ENCODE measurements around the gene KIRREL1.
A peak's percentile ranks its signal among the peaks of the same experiment; 100 is the strongest.

Gene KIRREL1

GRCh38 chr1:157975228-157975950 is 18.1 kb upstream of the KIRREL1 start:
- no peaks in the 10 kb centered on the region for H3K36me3 ChIP-seq (ENCODE audit: insufficient read depth, insufficient read length, low read length)
- no peak for DNase-seq (ENCODE audit: low read depth, low spot score)
- peaks cover 13% of the 10 kb centered on the region for H3K4me1 ChIP-seq (ENCODE audit: insufficient read depth, insufficient read length)
- TF ChIP-seq SUZ12 (IDR thresholded peaks at IDR 0.05; ENCODE audit: extremely low read depth, insufficient read depth, insufficient read length) (no peak), ZNF274 (IDR thresholded peaks at IDR 0.05; ENCODE audit: low read depth, low read length) (no peak), YY1 (IDR thresholded peaks at IDR 0.05; ENCODE audit: insufficient read depth, insufficient read length) (no peak)
- peaks cover 44% of the 10 kb centered on the region for H3K9me3 ChIP-seq (ENCODE audit: insufficient read depth, low read length)
- no peak overlapping the region for H3K4me3 ChIP-seq (ENCODE audit: insufficient read length, low read depth)
- H3K27me3 ChIP-seq (ENCODE audit: insufficient read depth, insufficient read length), result no peaks in the 10 kb centered on the region
- H3K9ac ChIP-seq (ENCODE audit: insufficient read length, low read depth), result no peak overlapping the region

GRCh38 chr1:157976888-157977287 is 16.6 kb upstream of the KIRREL1 start:
- Histone ChIP-seq H3K4me3 (ENCODE audit: insufficient read length, low read depth) (no peak overlapping the region), H3K9me3 (ENCODE audit: insufficient read depth, low read length) (peaks cover 29% of the 10 kb centered on the region), H3K9ac (ENCODE audit: insufficient read length, low read depth) (no peak overlapping the region), H3K4me1 (ENCODE audit: insufficient read depth, insufficient read length) (peaks cover 13% of the 10 kb centered on the region), H3K36me3 (ENCODE audit: insufficient read depth, insufficient read length, low read length) (no peaks in the 10 kb centered on the region), H3K27me3 (ENCODE audit: insufficient read depth, insufficient read length) (no peaks in the 10 kb centered on the region)
- TF ChIP-seq YY1 (IDR thresholded peaks at IDR 0.05; ENCODE audit: insufficient read depth, insufficient read length) (no peak), SUZ12 (IDR thresholded peaks at IDR 0.05; ENCODE audit: extremely low read depth, insufficient read depth, insufficient read length) (no peak), ZNF274 (IDR thresholded peaks at IDR 0.05; ENCODE audit: low read depth, low read length) (no peak)
- no peak for DNase-seq (ENCODE audit: low read depth, low spot score)

- TF ChIP-seq SUZ12 (IDR thresholded peaks at IDR 0.05; ENCODE audit: extremely low read depth, insufficient read depth, insufficient read length), result no peak
- no peak for TF ChIP-seq ZNF274 (IDR thresholded peaks at IDR 0.05; ENCODE audit: low read depth, low read length)
- TF ChIP-seq YY1 (IDR thresholded peaks at IDR 0.05; ENCODE audit: insufficient read depth, insufficient read length), result no peak
- Histone ChIP-seq H3K4me1 (ENCODE audit: insufficient read depth, insufficient read length) (peaks cover 16% of the 10 kb centered on the region), H3K36me3 (ENCODE audit: insufficient read depth, insufficient read length, low read length) (no peaks in the 10 kb centered on the region), H3K27me3 (ENCODE audit: insufficient read depth, insufficient read length) (no peaks in the 10 kb centered on the region), H3K9me3 (ENCODE audit: insufficient read depth, low read length) (peaks cover 10% of the 10 kb centered on the region; the same call in 1 of the 2 replicates), H3K4me3 (ENCODE audit: insufficient read length, low read depth) (no peak overlapping the region), H3K9ac (ENCODE audit: insufficient read length, low read depth) (no peak overlapping the region)
- DNase-seq (ENCODE audit: low read depth, low spot score), result no peak
Observed at GRCh38 chr1:157978586-157979403, 14.7 kb upstream of the KIRREL1 start.

- Histone ChIP-seq H3K27me3 (ENCODE audit: insufficient read depth, insufficient read length) (no peaks in the 10 kb centered on the region), H3K9ac (ENCODE audit: insufficient read length, low read depth) (no peak overlapping the region)
Observed at GRCh38 chr1:157982136-157982535, 11.3 kb upstream of the KIRREL1 start.

GRCh38 chr1:157983787-157984186 is 9.7 kb upstream of the KIRREL1 start:
- H3K9ac ChIP-seq (ENCODE audit: insufficient read length, low read depth), result no peak overlapping the region
- DNase-seq (ENCODE audit: low read depth, low spot score), result no peak
- peaks cover 13% of the 10 kb centered on the region for H3K4me1 ChIP-seq (ENCODE audit: insufficient read depth, insufficient read length)
- no peaks in the 10 kb centered on the region for H3K36me3 ChIP-seq (ENCODE audit: insufficient read depth, insufficient read length, low read length)
- TF ChIP-seq YY1 (IDR thresholded peaks at IDR 0.05; ENCODE audit: insufficient read depth, insufficient read length) (no peak), ZNF274 (IDR thresholded peaks at IDR 0.05; ENCODE audit: low read depth, low read length) (no peak), SUZ12 (IDR thresholded peaks at IDR 0.05; ENCODE audit: extremely low read depth, insufficient read depth, insufficient read length) (no peak)
- H3K9me3 ChIP-seq (ENCODE audit: insufficient read depth, low read length), result no peaks in the 10 kb centered on the region
- no peak overlapping the region for H3K4me3 ChIP-seq (ENCODE audit: insufficient read length, low read depth)
- no peaks in the 10 kb centered on the region for H3K27me3 ChIP-seq (ENCODE audit: insufficient read depth, insufficient read length)

More at GRCh38 chr1:157982136-157982535, 11.3 kb upstream of the KIRREL1 start:
- Histone ChIP-seq H3K9me3 (ENCODE audit: insufficient read depth, low read length) (no peaks in the 10 kb centered on the region), H3K36me3 (ENCODE audit: insufficient read depth, insufficient read length, low read length) (no peaks in the 10 kb centered on the region), H3K4me1 (ENCODE audit: insufficient read depth, insufficient read length) (peaks cover 21% of the 10 kb centered on the region), H3K4me3 (ENCODE audit: insufficient read length, low read depth) (no peak overlapping the region)
- DNase-seq (ENCODE audit: low read depth, low spot score), result no peak
- TF ChIP-seq ZNF274 (IDR thresholded peaks at IDR 0.05; ENCODE audit: low read depth, low read length), result no peak
- TF ChIP-seq SUZ12 (IDR thresholded peaks at IDR 0.05; ENCODE audit: extremely low read depth, insufficient read depth, insufficient read length), result no peak
- no peak for TF ChIP-seq YY1 (IDR thresholded peaks at IDR 0.05; ENCODE audit: insufficient read depth, insufficient read length)

GRCh38 chr1:157984469-157984868 is 9.0 kb upstream of the KIRREL1 start:
- no peak for TF ChIP-seq ZNF274 (IDR thresholded peaks at IDR 0.05; ENCODE audit: low read depth, low read length)
- no peak for TF ChIP-seq SUZ12 (IDR thresholded peaks at IDR 0.05; ENCODE audit: extremely low read depth, insufficient read depth, insufficient read length)
- TF ChIP-seq YY1 (IDR thresholded peaks at IDR 0.05; ENCODE audit: insufficient read depth, insufficient read length), result no peak
- DNase-seq (ENCODE audit: low read depth, low spot score), result no peak
- Histone ChIP-seq H3K27me3 (ENCODE audit: insufficient read depth, insufficient read length) (no peaks in the 10 kb centered on the region), H3K4me1 (ENCODE audit: insufficient read depth, insufficient read length) (peaks cover 9% of the 10 kb centered on the region), H3K9ac (ENCODE audit: insufficient read length, low read depth) (no peak overlapping the region), H3K4me3 (ENCODE audit: insufficient read length, low read depth) (no peak overlapping the region), H3K36me3 (ENCODE audit: insufficient read depth, insufficient read length, low read length) (no peaks in the 10 kb centered on the region), H3K9me3 (ENCODE audit: insufficient read depth, low read length) (no peaks in the 10 kb centered on the region)

GRCh38 chr1:157985473-157985872 is 8.0 kb upstream of the KIRREL1 start:
- no peak overlapping the region for H3K9ac ChIP-seq (ENCODE audit: insufficient read length, low read depth)
- peaks cover 9% of the 10 kb centered on the region for H3K4me1 ChIP-seq (ENCODE audit: insufficient read depth, insufficient read length)
- no peaks in the 10 kb centered on the region for H3K36me3 ChIP-seq (ENCODE audit: insufficient read depth, insufficient read length, low read length)
- H3K9me3 ChIP-seq (ENCODE audit: insufficient read depth, low read length), result no peaks in the 10 kb centered on the region
- TF ChIP-seq SUZ12 (IDR thresholded peaks at IDR 0.05; ENCODE audit: extremely low read depth, insufficient read depth, insufficient read length), result no peak
- no peak for TF ChIP-seq ZNF274 (IDR thresholded peaks at IDR 0.05; ENCODE audit: low read depth, low read length)
- no peak for TF ChIP-seq YY1 (IDR thresholded peaks at IDR 0.05; ENCODE audit: insufficient read depth, insufficient read length)
- no peaks in the 10 kb centered on the region for H3K27me3 ChIP-seq (ENCODE audit: insufficient read depth, insufficient read length)
- no peak overlapping the region for H3K4me3 ChIP-seq (ENCODE audit: insufficient read length, low read depth)
- DNase-seq (ENCODE audit: low read depth, low spot score), result peak; percentile 51

Measured in NT2/D1 (cell line).